Measurements from ENCODE around the gene TMEFF2. TPM values are rescaled to one million over a fixed set of nuclear protein-coding genes. Genes with fewer than 3 reads are reported as not detected.

The TMEFF2 gene
- total RNA-seq, 2 experiments from 2014 or later = not detected

DNA sequence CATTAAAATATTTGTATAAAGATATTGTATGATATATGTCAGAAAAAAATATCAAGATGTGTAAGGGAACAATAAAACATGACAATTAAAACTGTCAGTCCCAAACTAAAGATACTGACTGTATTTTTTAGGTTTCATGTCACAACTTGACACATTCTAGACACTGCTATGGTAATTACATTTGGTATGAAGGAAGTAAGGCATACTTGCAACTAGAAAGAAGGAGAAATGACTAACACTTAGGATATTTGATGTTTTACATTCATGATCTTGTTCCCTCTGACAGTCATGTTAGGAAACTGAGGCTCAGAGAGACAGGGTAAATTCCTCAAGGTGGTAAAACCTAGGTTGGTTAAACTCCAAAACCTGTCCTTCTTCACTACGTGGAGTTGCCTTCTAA lies 68.3 kb downstream of the TMEFF2 start:
- TF ChIP-seq EZH2phosphoT487 (IDR thresholded peaks at IDR 0.05; ENCODE audit: borderline replicate concordance, low read depth, low read length) = no peak
- Histone ChIP-seq H4K20me1 (ENCODE audit: insufficient read depth, low read length) (no peaks in the 10 kb centered on the region), H3K27ac (ENCODE audit: low read depth, low read length, poor library complexity, severe bottlenecking) (no peak overlapping the region), H3K36me3 (ENCODE audit: insufficient read depth, low read length) (no peaks in the 10 kb centered on the region), H3K9me3 (ENCODE audit: low read length) (no peaks in the 10 kb centered on the region), H3K4me2 (ENCODE audit: low read length) (no peak overlapping the region), H3K79me2 (ENCODE audit: insufficient read depth, low read depth, low read length) (no peaks in the 10 kb centered on the region), H3K4me3 (ENCODE audit: low read depth, low read length, poor library complexity, severe bottlenecking) (no peak overlapping the region), H3K9me2 (ENCODE audit: insufficient read depth, low read length) (no peaks in the 10 kb centered on the region), H2AFZ (ENCODE audit: low read length) (no peak overlapping the region), H3K4me1 (ENCODE audit: insufficient read depth, low read length, poor library complexity, severe bottlenecking) (no peaks in the 10 kb centered on the region)
- no TSS peak for BruUV-seq (replicated peaks)
- intact Hi-C loops (cut with micrococcal nuclease; ENCODE audit: unreplicated experiment) = no loop called here
- ChIA-PET CTCF (ENCODE audit: unreplicated experiment) (no interaction called here), POLR2A (no interaction called here)
- no peak for DNase-seq (ENCODE audit: low spot score)

DNA sequence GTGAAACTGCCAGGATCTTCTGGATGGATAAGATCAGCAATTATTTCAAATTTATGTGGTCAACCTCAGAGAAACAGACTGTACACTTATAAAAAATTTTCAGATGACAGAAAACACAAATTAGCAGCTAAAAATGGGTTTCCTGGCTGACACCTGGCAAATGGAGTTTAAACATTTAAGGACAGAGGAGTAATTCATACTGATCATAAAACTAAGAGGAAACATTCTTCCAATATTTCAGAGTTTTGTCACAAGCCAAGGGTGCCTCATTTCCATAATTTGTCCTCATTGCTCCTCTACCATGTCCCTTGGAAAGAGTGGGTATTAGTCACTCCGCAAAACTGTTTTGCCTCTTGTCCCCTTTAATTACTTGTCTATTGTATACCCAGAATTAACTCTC lies 70.2 kb downstream of the TMEFF2 start:
- Histone ChIP-seq H3K9me3 (ENCODE audit: low read length) (no peaks in the 10 kb centered on the region), H3K4me1 (ENCODE audit: insufficient read depth, low read length, poor library complexity, severe bottlenecking) (no peaks in the 10 kb centered on the region), H3K4me2 (ENCODE audit: low read length) (no peak overlapping the region), H2AFZ (ENCODE audit: low read length) (no peak overlapping the region), H3K27ac (ENCODE audit: low read depth, low read length, poor library complexity, severe bottlenecking) (no peak overlapping the region), H3K36me3 (ENCODE audit: insufficient read depth, low read length) (no peaks in the 10 kb centered on the region), H3K9me2 (ENCODE audit: insufficient read depth, low read length) (no peaks in the 10 kb centered on the region), H4K20me1 (ENCODE audit: insufficient read depth, low read length) (no peaks in the 10 kb centered on the region), H3K79me2 (ENCODE audit: insufficient read depth, low read depth, low read length) (no peaks in the 10 kb centered on the region), H3K4me3 (ENCODE audit: low read depth, low read length, poor library complexity, severe bottlenecking) (no peak overlapping the region)
- no peak for DNase-seq (ENCODE audit: low spot score)
- CTCF ChIA-PET (ENCODE audit: unreplicated experiment) = no interaction called here
- intact Hi-C loops (cut with micrococcal nuclease; ENCODE audit: unreplicated experiment) = no loop called here
- BruUV-seq (replicated peaks) = no TSS peak
- TF ChIP-seq, protein P1, sequence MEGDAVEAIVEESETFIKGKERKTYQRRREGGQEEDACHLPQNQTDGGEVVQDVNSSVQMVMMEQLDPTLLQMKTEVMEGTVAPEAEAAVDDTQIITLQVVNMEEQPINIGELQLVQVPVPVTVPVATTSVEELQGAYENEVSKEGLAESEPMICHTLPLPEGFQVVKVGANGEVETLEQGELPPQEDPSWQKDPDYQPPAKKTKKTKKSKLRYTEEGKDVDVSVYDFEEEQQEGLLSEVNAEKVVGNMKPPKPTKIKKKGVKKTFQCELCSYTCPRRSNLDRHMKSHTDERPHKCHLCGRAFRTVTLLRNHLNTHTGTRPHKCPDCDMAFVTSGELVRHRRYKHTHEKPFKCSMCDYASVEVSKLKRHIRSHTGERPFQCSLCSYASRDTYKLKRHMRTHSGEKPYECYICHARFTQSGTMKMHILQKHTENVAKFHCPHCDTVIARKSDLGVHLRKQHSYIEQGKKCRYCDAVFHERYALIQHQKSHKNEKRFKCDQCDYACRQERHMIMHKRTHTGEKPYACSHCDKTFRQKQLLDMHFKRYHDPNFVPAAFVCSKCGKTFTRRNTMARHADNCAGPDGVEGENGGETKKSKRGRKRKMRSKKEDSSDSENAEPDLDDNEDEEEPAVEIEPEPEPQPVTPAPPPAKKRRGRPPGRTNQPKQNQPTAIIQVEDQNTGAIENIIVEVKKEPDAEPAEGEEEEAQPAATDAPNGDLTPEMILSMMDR (conservative IDR thresholded peaks at IDR 0.05; ENCODE audit: low read length) = no peak
- TF ChIP-seq EZH2phosphoT487 (IDR thresholded peaks at IDR 0.05; ENCODE audit: borderline replicate concordance, low read depth, low read length) = no peak
- POLR2A ChIA-PET = no interaction called here

DNA sequence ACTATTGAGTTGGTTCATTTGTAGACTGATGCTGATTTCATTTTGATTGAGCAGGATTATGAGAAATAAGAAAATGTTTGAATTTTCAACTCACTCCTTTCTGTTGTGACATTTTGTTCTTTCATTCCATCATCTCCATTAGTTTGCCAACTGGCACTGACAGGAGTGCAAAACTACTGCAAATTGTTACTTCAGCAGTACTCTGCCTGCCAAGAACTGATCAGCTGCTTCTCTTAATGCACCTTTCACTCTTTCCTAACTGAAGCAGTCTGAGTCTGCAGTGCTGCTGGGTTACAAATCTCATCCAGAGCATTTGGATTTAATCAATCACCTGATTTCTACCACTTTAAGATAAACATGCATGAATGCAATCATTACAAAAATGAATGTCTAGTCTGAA lies 70.9 kb downstream of the TMEFF2 start:
- H3K4me1 ChIP-seq (ENCODE audit: insufficient read depth, low read length, poor library complexity, severe bottlenecking) = no peaks in the 10 kb centered on the region
- H3K36me3 ChIP-seq (ENCODE audit: insufficient read depth, low read length) = no peaks in the 10 kb centered on the region
- H3K9me2 ChIP-seq (ENCODE audit: insufficient read depth, low read length) = no peaks in the 10 kb centered on the region
- no peak for DNase-seq (ENCODE audit: low spot score)
- no peak overlapping the region for H3K4me2 ChIP-seq (ENCODE audit: low read length)
- no peaks in the 10 kb centered on the region for H3K9me3 ChIP-seq (ENCODE audit: low read length)
- POLR2A ChIA-PET = interaction anchor here (0.7 kb wide), 1 partner anchor 12 kb away, joined by 3 read pairs; no protein-coding TSS in a partner anchor
- CTCF ChIA-PET (ENCODE audit: unreplicated experiment) = no interaction called here
- TF ChIP-seq, protein P1 (conservative IDR thresholded peaks at IDR 0.05; ENCODE audit: low read length) = no peak
- TF ChIP-seq EZH2phosphoT487 (IDR thresholded peaks at IDR 0.05; ENCODE audit: borderline replicate concordance, low read depth, low read length) = no peak
- no peak overlapping the region for H2AFZ ChIP-seq (ENCODE audit: low read length)
- no peaks in the 10 kb centered on the region for H4K20me1 ChIP-seq (ENCODE audit: insufficient read depth, low read length)
- no peaks in the 10 kb centered on the region for H3K79me2 ChIP-seq (ENCODE audit: insufficient read depth, low read depth, low read length)
- H3K4me3 ChIP-seq (ENCODE audit: low read depth, low read length, poor library complexity, severe bottlenecking) = no peak overlapping the region
- H3K27ac ChIP-seq (ENCODE audit: low read depth, low read length, poor library complexity, severe bottlenecking) = no peak overlapping the region
- intact Hi-C loops (cut with micrococcal nuclease; ENCODE audit: unreplicated experiment) = no loop called here
- BruUV-seq (replicated peaks) = no TSS peak
